Cardiac septum (tissue), 1 donor: Measurements from ENCODE around the gene RIGI. TPM values are rescaled to one million over a fixed set of nuclear protein-coding genes. Genes with fewer than 3 reads are reported as not detected.

Experiments used
- total RNA-seq: library from RNA; stranded (reverse); fragmentation: NEBNext Ultra II Directional; extraction: Animal tissue kit (Norgen Biotek cat#: 25700); gene quantifications from one replicate; pipeline ENCODE4 v1.2.1, GENCODE V29; 2021
- donor health status: DM: no; HTN: no; CAD: no.

Gene RIGI
- total RNA-seq, 1 donor from 2014 or later, result 2.8 TPM

Other genes with a start within 250 kb of the RIGI start
- gene ACO1, start 141.6 kb downstream of the RIGI start, total RNA-seq, result 51.5 TPM
- 15.7 TPM for gene SMIM27, start 26.1 kb upstream of the RIGI start, total RNA-seq
- gene TOPORS, start 26.4 kb upstream of the RIGI start, total RNA-seq, result 8.5 TPM
- 113 TPM for gene NDUFB6, start 47.0 kb upstream of the RIGI start, total RNA-seq
- gene TAF1L, start 109.5 kb upstream of the RIGI start, total RNA-seq, result not detected